Right kidney (tissue), 9 donors: ENCODE measurements around the gene APOBEC2.
A peak's percentile ranks its signal among the peaks of the same experiment; 100 is the strongest.
"Not testable (repeated sequence)": the region's sequence is repeated elsewhere in the genome, so short reads cannot be mapped to it uniquely, and the experiment has no call there.

Experiments used
- DNase-seq: peaks from one replicate; pipeline ENCODE4 v3.0.0-alpha.2; 2016
- long read RNA-seq, 8 donors: transcript quantifications; one replicate each; lab custom pipeline, GENCODE V29; 2026

Gene APOBEC2
- long read RNA-seq, donor 1 = 0 reads
- long read RNA-seq, donor 2 = 0 reads
- long read RNA-seq, donor 3, partial matches to known transcripts = 5 of 21 reads
- long read RNA-seq, donor 3, other reads (novel, unspliced or antisense) = 16 of 21 reads
- long read RNA-seq, donor 4 = 0 reads
- long read RNA-seq, donor 5 = 0 reads
- long read RNA-seq, donor 6 = 0 reads
- long read RNA-seq, donor 7 = 0 reads
- long read RNA-seq, donor 8, partial matches to known transcripts = 6 of 27 reads
- long read RNA-seq, donor 8, other reads (novel, unspliced or antisense) = 20 of 27 reads

DNA sequence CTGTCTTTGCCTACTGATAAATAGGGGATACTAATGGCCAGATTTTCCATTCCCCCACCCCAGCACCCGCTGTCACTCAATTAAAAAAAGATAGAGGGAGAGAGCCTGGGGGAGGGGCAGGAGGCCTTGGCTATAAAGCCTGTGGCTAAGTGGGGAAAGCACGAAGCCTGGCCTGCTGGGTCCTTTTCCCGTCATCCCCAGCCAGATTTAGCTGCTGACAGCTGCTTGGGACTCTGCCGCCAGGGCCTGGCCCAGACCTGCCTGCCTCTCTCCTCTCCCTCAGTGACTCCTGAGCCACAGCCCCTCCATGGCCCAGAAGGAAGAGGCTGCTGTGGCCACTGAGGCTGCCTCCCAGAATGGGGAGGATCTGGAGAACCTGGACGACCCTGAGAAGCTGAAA is at the start of gene APOBEC2:
Gene APOBEC2, plus strand, starts transcription at position 162 of the 400 bp plus-strand sequence. Its CDS starts 146 bp downstream, at position 308.
- DNase-seq = no peak

DNA sequence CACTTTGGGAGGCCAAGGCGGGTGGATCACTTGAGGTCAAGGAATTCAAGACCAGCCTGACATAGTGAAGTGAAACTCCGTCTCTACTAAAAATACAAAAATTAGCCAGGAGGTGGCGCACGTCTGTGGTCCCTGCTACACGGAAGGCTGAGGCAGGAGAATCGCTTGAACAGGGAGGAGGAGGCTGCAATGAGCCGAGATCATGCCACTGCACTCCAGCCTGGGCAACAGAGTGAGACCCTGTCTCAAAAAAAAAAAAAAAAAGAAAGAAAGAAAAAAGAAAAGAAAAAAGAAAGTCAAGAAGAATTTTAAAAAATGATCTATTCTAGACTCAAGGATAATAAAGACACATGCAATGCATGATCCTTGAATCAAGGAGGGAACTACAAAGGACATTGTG is 46.8 kb upstream of the APOBEC2 start:
- not testable (repeated sequence) for DNase-seq

DNA sequence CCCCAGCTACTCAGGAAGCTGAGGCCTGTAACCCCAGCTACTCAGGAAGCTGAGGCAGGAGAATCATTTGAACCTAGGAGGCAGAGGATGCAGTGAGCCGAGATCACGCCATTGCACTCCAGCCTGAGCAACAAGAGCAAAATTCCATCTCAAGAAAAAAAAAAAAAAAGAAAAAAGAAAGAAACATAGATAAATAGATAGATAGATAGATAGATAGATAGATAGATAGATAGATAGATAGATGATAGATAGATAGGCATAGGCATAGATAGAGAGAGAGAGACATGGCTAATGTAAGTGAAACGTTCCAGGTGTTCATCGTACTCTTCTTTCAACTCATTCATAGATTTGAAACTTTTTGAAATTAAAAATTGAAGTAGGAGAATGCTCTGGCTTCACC is 46.0 kb upstream of the APOBEC2 start:
- not testable (repeated sequence) for DNase-seq

DNA sequence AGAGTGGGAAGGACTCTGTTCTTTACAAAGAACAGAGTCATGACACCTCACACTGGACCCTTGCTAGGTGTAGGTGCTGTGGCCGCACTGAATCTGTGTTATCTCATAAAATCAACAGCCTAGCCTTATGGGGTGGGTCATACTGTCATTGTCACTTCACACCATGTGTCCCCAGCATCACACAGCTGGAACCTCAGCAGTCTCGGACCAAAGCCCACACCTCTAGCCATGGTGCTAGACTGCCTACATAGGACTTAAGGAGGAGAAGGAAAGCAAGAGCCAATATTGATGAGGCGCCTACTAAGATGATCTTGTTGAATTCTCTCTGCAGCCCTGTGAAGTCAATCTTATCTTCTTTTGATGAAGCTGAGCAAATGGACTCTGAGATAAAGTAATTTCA is 45.0 kb upstream of the APOBEC2 start:
- DNase-seq = no peak

DNA sequence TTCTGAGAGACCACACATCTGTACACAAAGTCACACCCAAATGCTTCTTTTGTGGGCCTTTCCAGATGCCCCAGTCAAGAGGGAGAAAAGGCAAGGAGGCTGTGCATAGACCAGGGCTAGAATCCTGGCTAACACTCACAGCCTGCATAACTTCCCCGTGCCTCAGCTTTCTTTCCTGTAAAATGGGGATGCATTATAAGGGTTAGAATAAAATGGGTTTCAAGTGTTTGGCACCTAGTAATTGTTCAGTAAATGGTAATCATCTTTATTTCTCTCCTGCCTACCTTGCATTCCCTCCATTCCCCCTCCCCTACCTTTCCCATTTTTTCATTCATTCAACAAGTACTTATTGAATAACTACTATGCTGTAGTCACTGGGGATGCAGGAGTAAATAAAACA is 43.3 kb upstream of the APOBEC2 start:
- no peak for DNase-seq

DNA sequence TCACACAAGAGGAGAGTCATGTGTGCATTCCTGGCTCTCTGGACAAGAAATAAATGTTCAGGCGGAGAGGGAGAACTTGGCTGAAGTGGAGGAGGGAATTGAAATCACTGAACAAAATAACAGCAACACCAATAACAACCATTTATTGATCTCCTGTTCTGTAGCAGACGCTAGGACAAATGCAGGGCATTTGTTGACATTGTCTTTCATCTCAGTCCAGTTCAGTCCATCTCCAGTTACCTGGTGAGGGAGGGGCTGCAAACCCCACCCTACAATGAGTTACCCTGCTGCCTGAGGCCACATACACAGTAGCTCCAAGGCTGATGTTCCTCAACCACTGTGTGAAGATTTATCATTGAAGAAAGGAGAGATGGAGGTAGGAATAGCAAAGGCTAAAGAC is 41.3 kb upstream of the APOBEC2 start:
- DNase-seq = no peak

DNA sequence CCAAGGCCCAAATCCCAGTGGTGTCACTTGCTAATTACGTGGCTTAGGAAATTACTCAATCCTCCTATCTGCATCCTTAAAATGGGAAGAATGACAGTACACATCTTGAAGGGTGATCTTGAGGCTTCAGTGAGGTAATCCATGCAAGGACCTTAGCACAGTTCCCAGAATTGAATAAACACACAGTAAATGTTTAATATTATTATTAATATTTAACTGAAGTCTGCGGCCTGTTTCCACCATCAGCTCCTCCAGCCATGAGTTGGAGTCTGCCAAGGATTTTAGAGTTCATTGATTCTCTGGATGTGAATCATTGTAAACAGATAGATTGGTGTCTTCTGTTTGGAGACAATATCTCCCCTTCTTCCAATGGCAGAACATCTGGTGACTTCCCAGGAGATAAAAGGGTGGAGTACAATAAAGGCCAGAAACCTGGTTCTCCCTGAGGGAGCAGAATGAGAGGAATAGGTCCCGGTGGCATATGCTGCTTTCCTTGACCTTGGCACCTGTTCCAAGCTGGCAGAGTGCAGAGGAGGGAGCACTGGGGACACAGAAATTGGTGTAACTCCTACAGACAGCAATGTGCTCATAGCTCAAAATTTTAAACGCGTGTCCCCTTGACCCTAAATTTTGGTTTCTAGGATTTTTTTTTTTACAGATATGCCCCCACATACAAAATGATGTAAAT is 39.4 kb upstream of the APOBEC2 start:
- DNase-seq = no peak

DNA sequence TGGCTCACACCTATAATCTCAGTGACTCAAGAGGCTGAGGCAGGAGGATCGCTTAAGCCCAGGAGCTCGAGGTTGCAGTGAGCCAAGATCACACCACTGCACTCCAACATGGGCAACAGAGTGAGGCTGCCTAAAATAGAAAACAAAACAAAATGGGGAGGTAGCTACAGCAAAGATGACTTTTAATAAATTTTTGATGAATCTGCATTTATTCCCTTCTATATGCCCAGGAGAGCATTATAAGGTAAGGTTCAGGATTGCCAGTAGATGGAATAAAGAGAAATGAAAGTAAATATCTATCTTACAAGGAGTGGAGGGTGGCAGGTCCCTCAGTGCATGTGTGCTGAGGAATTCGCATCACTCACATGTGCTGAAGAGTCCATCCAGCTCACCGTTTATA is 38.2 kb upstream of the APOBEC2 start:
- DNase-seq = no peak

DNA sequence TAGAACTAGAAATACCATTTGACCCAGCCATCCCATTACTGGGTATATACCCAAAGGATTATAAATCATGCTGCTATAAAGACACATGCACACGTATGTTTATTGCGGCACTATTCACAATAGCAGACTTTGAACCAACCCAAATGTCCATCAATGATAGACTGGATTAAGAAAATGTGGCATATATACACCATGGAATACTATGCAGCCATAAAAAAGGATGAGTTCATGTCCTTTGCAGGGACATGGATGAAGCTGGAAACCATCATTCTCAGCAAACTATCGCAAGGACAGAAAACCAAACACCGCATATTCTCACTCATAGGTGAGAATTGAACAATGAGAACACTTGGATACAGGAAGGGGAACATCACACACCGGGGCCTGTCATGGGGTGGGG is 37.1 kb upstream of the APOBEC2 start:
- DNase-seq = not testable (repeated sequence)

DNA sequence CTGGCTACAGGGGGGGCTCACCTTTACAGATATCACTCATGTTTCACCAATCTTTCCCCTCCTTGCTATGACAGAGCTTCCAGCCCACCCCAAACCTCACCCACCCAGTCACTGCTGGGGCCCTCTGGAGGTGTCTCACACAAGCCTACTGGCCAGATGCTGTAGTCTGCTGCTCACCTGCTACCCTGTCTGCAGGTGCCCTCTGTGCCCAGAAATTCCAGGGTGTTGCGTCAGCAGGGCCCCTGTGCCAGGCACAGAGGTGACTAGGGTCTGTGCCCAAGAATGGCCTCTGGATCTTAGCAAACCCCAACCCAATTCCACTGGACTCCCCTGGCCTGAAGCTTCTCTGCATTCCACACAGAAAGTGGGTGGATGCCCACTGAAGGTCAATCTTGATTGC is 35.3 kb upstream of the APOBEC2 start:
- no peak for DNase-seq

DNA sequence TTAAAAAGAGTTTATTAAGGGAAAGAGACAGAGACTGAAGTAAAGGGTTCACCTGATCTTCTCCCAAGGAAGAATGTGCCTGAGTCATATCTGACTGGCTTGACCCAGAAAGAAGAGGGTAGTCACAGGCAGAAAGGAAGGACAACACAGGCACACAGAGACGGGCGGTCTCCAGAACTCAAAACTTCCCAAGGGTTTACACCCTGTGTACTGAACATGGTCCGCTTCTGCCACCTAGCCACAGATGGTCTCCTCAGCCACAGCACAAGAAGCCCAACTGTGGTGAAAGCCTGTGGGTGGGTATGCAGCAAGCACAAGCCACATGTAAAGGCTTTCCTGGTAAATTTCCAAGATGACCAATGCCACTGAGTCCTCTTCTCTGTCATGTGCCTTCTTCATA is 31.2 kb upstream of the APOBEC2 start:
- no peak for DNase-seq

DNA sequence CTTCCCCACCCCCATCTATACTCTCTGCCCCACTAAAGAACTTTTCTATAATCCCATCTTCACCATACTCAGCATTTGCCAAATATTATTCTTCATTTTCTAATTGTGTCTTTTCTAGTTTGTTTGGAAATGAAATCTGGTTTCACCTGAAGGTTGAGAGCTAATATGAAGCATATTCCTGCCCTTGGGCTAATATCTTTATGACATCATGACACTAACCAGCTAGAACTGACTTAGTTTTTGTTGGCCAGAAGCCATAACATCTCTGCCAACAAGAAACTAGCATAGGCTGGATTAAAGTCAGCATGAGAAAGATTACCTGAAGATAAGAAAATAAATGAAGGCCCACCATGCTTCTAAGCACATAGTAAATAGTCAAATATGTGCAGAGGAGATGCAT is 30.7 kb upstream of the APOBEC2 start:
- DNase-seq = no peak

DNA sequence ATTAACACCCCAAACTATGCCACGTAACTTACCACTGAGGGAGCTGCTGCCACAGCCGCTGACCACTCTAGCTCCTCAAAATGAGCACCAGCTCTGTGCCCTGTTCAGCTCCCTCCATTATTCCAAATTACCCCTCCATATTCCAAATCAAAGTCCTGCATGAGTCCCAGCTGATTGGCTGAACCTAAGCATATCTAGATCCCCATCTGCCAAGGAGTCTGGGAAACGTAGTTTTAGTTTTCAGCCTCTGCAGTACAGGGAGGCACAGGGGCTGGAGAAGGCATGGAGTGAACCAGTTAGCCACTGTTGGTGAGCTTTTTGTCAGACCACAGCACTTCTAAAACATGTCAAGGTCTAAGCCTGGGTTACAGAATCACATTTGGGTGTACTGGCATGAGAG is 29.9 kb upstream of the APOBEC2 start:
- no peak for DNase-seq

DNA sequence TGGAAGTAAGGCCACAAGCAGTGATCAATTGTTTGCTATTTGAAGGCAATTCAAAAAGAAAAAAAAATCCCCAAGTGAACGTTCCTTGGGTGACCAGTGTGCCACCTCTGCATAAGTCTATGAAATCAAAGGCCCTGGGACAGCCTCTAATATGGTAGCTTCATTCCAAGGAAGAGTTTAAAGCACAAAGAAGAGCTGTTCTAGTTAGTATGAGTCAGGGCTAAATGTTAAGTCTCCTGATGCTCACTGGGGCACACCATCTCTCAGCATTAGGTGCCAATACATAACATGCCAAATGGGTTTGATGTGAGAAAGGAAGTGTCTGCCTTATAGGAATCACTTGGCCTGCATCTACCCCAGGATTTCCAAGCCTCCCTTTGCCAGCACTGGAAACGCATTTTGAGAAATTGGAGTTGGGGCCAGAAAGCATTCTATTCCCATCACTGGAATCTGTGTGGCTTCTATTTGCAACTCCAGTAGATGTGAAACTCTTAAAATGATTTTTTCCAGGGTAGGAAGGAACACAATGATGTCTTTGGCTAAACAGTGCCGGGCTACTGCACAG is 27.0 kb upstream of the APOBEC2 start:
- DNase-seq = no peak

DNA sequence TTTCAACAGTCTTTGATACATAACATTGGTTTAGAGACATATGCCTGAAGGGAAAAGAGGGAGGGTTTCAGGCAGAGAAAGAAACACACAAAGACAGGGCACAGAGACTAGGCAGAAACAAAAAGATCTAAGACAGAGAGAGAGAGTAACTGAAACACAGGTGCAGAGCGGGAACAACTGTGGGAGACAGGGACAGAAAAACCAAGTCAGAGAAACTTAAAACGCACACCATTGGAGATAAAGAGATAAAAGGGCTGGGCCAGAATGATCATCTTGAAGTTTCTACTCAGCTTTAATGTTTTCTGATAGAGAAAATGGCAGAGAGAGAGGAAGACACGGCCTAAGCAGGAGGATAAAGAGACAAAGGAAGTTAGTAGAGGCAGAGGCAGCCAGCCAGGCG is 25.8 kb upstream of the APOBEC2 start:
- DNase-seq = no peak

DNA sequence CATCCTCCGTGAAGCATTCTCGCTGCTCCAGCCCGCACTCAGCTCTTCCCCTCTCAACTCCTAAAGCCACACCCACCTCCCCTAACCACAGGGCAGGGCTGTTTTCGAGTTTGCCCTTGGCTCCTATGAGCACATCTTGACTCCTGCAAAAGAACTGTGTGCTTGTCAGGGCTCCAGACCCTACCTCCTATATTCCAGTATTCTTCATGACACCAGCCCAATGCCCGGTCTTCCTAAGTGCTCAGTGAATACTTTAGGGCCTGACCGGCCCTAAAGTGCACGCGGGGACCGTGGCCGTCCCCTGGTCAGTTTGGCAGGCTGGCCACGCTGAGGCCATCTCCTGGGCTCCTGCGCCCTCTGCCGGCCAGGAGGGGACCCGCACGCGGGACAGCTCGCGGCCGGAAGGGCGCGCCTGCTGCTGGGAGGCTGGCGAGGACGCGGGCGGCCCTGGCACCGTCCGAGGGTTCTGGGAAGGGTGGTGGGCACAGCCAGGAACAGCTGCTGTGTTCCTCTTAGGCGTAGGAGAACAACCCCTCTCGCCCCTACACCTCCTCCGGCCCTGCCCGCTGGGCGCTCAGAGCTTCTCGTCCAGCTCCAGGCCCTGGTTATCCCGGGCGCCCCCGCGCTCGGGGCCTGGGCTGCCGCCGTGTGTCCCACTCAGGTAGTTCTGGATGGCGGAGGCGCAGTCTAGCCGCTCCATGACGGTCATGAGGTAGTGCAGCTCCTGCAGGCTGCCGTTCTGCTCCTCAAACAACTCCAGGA is 25.0 kb upstream of the APOBEC2 start:
- DNase-seq = peak; percentile 99

DNA sequence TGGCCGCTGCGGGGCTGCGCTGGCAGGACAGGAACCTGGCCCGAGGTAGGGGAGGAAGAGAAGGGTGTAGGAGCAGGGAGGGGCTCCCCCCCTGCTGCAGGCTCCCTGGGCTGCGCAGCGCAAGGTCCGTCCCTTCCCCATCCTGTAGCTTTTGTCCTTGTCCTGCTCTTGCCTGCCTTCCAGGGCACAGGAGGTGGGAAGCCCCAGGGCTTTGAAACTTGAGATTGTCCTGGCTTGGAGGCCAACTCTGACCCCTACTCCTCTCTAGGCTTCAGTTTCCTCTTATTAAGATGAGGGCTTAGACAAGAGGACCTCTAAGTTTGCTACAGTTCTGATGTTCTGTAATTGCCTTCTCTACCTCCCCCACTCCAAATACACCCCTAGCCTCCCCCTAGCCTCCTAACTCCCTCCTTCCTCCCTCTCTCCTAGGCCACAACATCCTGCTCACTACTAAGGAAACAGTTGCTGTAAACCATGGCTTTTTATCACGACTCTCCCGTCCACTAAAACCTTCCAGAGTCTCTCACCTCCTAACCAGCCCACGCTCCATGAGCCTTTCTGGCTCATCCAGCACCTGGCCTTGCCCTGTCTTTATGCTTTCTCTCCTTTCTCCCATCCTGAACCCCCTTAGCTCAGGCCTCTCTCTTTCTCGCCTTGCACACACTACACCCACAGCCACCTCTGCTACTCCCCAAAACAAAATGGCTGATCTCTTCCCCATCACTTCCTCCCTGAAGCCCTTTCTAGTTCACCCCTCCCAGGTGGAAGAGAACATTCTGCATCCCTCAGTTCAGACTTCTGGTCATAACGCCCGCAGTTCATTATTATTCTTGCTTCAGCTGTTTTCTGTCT is 24.2 kb upstream of the APOBEC2 start:
- DNase-seq = peak; percentile 49

DNA sequence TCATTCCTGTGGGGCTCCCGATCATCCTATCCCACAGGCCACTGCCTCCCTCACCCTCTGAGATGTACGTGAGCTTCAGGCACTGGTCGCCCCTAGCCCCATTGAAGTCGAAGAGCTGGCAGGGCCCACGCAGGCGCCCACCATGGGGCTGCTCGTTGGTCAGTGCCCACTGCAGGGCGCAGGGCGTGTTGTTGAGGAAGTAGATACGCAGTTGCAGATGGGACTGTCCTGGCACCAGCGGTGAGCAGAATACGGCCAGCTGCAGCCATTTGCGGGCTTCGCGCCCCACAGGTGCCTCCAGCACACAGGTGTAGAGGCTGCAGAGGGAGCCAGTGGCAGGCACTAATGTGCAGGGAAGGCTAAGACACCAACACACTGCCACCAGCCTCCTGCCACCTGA is 20.2 kb upstream of the APOBEC2 start:
- no peak for DNase-seq

DNA sequence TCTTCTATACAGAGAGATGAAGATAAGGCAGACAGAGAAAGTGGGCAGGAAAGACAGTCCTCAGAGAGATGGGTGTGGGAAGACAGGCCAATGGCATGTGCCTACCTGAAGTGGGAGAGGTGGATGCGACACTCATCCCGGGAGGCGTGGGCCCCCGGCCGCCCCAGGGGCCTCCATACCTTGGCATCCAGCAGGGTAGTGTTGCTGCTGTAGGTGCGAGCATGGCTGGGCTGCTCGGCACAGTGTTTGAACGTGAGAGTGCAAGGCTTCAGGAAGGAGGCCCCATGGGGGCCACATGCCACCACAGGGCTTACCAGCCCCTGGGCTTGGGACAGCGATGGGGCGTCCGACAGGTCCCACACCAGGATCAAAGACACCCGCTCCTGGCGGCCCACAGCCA is 19.2 kb upstream of the APOBEC2 start:
- DNase-seq = no peak

DNA sequence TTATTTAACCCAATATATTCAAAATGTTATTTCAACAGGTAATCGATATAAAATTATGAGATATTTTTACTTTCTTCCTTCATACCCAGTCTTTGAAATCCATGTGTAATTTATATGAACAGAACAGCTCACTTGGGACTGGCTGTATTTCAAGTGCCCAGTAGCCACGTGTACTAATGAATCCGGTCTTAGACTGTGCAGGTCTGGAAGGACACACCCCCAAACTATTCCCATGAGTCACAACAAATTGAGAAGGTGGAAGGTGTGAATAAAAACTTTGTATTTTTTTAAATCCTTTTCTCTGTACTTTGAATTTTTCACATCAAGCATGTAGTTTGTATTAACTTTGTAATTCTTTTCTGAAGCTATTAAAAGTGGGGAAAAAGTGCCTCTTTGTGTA is 16.8 kb upstream of the APOBEC2 start:
- no peak for DNase-seq

DNA sequence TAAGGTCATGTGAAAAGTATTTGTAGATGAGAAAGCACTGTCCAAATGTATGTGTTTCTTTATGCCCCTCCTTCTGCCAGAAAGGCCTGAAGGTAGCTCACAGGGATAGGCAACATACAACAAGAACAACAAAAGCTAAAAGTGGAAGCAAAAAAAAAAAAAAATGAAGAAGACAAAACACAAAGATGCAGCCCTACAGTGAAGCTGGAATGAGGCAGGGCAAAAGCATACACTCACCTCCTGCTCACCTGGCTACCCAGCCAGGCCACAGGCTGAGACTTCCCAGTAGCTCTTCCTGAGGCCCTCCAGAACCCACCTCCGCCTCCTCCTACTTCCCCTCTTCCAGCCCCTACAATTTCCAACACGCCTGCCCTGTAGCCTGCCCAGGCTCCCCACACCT is 16.4 kb upstream of the APOBEC2 start:
- no peak for DNase-seq
